HG03060 (cell line): ENCODE measurements around the gene SPINK1.
A peak's percentile ranks its signal among the peaks of the same experiment; 100 is the strongest.
"Not testable (repeated sequence)": the region's sequence is repeated elsewhere in the genome, so short reads cannot be mapped to it uniquely, and the experiment has no call there.

ENCODE experiments used
- ATAC-seq: cut with Tn5 transposase; IDR thresholded peaks from one replicate; pipeline ENCODE4 v1.9.1; 2021; ENCODE audit warnings: low read depth, moderate number of reproducible peaks; ENCODE audit not compliant: unreplicated experiment

The SPINK1 gene

DNA sequence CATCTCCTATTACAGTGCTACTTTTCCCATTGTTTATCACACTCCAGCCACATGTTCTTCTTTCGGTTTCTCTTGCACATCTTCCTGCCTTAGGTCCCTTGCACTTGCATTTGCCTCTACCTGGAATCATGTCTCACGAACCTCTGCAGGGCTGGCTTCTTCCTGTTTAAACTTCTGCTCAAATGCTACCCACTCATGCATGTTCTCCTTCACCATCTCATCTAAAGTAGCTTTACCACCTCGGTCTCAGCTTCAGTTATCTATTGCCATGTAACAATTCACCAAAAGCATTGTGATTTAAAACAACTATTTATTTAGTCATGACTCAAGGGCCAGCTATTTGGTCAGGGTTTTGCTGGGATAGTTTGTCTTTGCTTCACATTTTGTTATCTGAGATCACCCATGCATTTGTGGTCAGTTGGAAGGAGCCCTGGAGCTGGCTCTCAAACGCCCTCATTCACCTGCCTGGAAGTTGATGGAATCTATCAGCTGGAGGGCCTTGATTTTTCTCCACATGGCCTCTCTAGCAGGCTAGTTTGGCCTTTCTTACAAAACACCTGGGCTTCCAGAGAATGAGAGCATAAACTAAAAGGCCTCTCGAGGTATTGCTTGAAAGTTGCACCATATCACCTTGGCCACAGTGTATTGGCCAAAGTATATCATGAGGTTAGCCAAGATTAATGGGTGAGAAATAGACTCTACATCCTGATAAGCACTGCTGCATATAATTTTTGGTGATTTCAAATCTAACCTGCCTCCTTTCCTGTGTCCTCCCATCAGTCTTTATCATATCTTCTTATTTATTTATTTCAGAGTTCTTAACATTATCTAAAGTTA, 21.4 kb downstream of the SPINK1 start:
- no peak for ATAC-seq

- ATAC-seq = peak; percentile 92
These were observed 26.4 kb downstream of the SPINK1 start for GRCh38 chr5:147805030-147805454.

DNA sequence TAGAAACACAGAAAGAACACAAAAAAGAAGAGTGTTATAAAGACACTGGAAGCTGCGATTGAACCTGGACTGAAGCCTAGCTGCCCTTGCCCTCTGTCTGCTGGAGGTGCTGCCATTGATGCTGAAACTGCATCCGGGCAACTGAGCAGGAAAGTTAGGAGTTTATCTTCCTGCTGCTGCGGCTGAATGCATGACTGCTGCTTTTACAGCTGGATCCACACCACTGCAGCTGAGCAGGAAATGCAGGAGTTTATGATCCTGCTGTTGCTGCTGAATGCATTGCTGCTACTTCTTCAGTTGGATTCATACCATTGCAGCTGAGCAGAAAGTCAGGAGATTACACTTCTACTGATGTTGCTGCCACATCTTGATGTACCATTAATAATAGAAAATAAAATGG, 27.1 kb downstream of the SPINK1 start:
- no peak for ATAC-seq

DNA sequence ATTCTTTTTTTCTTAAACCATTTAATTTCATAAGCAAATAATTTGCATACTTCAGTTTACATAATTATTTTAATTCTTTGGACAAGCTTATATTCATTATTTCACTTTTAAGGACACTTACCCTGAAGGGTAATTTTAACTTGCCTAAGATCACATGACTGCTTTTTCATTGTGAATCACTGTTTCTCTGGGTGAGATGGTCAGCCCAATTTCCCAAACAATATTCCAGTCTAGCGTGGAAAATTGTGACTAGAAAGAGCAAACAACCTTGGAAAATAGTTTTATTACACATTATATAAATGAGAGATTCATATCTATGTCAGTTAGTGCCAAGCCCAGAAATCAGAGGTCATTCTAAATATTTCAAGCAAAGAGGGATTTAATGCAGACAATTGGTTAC, 27.5 kb downstream of the SPINK1 start:
- no peak for ATAC-seq

- ATAC-seq = not testable (repeated sequence)
These were observed 28.3 kb downstream of the SPINK1 start for GRCh38 chr5:147803161-147803560.

GRCh38 chr5:147801461-147801860, 30.0 kb downstream of the SPINK1 start:
- ATAC-seq = no peak

DNA sequence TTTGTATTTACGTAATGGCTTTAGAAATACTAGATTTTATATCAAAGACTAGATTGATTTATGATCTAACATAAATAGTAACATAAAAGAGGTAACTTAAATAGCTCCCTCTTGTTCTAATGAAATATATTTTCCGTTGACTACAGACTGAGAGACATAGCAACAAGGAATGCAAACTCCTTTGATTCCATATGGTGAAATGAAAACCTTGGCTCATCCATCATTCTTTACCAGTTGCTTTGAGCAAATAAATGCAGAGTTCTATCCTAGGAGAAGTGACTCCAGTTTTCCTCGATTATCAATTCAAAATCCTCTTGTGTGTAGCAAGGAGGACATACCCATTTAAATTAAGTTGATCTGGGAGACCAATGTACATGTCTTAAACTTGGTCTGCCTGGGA, 31.0 kb downstream of the SPINK1 start:
- no peak for ATAC-seq

- no peak for ATAC-seq
These were observed 34.7 kb downstream of the SPINK1 start for GRCh38 chr5:147796556-147797308.

- ATAC-seq = no peak
These were observed 40.3 kb downstream of the SPINK1 start for GRCh38 chr5:147791181-147791580.

DNA sequence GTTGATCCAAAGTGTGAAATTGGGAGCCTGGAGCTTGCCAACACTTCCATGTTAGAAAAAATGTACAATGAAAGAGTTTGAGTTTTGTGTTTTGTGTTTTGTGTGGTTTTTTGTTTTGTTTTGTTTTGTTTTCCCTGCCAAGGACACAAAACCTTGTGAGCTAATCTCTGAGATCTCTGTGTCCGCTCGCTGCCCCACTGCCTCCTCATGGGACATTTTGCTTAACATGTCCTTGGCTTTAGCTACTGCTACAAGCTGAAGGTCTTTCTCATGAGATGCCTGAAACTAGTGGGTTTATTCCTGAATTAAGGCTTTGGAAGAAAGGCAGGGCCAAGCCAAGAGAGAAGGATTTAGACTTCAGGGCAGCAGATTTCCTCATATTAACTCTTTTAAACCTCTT, 41.7 kb downstream of the SPINK1 start:
- ATAC-seq = no peak

- ATAC-seq = no peak
These were observed 43.4 kb downstream of the SPINK1 start for GRCh38 chr5:147788023-147788422.

- ATAC-seq = no peak
These were observed 45.3 kb downstream of the SPINK1 start for GRCh38 chr5:147786142-147786541.

DNA sequence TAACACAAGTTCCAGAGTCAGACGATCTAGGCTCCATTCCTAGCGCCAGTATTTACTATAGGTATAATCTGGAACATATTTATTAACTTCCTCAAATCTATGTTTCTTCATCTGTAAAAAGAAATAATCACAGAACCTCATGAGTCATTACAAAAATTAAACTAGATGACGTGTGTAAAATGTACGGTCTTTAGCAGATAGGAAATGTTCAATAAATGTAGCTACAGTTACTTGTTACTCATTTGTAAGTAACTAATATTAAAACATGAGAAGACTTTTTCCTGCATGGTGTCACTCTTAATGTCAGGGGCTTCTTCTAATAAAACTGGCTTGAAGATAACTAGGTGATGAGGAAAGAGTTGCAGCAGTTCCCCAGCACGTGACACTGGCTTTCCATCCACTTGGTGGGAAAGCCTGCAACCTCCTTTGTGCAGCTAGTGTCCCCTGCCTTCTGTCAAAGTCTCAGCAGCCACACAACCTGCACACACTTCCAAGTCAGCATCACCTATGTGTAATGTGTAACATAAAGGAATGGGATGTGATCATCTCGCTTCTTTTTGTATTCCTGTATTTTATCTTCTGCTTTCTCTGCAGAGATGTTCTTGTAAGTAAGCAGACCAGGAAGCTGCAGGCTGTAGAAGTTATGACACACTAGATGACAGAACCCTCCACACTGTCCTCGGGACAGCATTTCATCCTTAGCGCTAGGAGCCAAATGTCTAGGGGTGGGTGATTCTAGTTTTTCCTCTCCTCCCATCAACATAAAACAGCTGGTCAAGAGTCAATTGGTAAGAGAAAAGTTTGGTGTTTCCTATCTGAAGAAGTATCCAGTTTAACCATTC, 47.1 kb downstream of the SPINK1 start:
- no peak for ATAC-seq

DNA sequence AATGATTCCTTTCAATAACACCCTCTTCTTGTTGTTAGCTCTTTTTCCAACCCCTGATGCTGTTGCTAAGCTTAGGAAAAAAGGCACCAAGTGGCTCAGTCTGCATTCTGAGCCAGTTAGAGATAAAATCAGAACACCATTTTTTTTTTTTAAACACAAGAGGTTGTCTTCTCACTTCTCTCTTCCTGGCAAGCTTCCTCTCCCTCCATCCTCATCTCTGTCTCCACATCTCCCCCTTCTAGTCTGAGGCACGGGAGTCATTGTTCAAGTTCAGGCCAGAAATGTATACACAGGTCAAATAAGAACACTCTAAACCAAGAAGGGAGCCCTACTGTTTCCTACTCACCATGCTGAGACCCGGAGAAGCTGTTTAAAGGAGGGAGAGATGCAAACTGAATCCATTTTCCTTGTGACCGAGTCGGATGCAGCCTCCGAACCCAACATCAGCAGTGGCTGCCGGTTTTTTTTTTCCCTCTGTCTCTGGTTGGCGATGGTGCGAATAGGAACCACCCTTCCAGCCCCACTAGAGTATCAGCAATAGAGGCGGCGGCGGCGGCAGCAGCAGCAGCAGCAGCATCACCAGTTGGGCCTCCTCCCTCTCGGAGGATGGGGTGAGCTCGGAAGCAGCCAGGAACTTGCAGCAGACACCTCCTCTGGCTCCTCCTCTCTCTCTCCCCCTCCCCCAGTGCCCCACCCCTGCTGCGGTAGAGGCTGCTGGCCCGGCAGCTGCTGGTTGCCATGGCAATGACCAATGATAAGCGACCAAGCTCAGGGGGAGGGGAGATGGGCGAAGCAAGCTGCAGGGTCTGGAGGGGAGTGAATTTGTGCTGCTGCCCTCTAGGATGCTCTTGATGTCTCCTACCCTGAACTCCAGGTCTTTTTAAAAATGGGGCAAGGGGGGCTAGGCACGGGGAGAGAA, 49.1 kb downstream of the SPINK1 start, which contains the start of gene JAKMIP2:
JAKMIP2 (minus strand) TSS at position 619 of the 919 bp plus-strand sequence. CDS start 110,922 bp downstream, outside the sequence.
- no peak for ATAC-seq

- ATAC-seq = no peak
These were observed 50.4 kb downstream of the SPINK1 start for GRCh38 chr5:147780924-147781573.

DNA sequence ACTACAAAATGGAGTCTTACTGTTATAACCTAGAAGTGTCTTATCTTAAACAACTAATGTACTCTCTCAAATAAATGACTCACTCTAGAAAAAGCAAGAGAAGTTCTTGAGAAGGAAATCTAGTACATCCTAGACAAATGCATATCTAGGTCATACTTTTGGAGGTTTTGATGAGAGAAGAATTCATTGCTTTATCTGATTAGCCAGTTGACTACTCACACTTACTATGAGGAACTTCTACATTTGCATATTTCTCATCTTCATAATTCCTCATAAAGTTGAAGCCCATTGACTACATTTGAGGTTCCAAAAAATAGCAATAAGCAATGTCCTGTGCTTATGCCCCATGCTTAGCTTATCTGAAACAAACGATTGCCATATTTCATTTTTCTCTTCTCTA, 51.8 kb downstream of the SPINK1 start:
- no peak for ATAC-seq

- ATAC-seq = no peak
These were observed 54.5 kb downstream of the SPINK1 start for GRCh38 chr5:147776989-147777388.
